ENCODE data around the gene NPC2.
A peak's percentile ranks its signal among the peaks of the same experiment; 100 is the strongest.

Gene NPC2

DNA sequence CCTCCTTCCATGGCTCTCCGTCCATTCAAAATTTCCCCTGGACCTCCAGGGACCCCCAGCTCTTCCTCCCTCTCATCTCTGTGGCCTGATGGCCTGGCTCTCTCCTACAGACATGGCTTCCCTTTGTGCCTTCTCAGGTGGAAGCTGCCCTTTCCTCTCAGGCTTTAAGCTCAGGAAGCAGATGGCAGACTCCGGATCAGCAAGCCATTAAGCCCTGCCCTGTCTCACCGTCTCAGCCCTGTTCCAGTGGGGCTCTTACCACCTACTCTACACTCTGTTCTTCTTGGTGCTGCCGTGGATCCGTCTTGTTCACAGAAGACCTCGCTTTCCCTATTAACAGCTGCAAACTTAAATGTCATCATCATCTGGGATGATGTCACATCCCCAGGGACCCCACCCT, 33.1 kb downstream of the NPC2 start:
- TF ChIP-seq, protein P1, sequence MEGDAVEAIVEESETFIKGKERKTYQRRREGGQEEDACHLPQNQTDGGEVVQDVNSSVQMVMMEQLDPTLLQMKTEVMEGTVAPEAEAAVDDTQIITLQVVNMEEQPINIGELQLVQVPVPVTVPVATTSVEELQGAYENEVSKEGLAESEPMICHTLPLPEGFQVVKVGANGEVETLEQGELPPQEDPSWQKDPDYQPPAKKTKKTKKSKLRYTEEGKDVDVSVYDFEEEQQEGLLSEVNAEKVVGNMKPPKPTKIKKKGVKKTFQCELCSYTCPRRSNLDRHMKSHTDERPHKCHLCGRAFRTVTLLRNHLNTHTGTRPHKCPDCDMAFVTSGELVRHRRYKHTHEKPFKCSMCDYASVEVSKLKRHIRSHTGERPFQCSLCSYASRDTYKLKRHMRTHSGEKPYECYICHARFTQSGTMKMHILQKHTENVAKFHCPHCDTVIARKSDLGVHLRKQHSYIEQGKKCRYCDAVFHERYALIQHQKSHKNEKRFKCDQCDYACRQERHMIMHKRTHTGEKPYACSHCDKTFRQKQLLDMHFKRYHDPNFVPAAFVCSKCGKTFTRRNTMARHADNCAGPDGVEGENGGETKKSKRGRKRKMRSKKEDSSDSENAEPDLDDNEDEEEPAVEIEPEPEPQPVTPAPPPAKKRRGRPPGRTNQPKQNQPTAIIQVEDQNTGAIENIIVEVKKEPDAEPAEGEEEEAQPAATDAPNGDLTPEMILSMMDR (IDR thresholded peaks at IDR 0.05): no peak

DNA sequence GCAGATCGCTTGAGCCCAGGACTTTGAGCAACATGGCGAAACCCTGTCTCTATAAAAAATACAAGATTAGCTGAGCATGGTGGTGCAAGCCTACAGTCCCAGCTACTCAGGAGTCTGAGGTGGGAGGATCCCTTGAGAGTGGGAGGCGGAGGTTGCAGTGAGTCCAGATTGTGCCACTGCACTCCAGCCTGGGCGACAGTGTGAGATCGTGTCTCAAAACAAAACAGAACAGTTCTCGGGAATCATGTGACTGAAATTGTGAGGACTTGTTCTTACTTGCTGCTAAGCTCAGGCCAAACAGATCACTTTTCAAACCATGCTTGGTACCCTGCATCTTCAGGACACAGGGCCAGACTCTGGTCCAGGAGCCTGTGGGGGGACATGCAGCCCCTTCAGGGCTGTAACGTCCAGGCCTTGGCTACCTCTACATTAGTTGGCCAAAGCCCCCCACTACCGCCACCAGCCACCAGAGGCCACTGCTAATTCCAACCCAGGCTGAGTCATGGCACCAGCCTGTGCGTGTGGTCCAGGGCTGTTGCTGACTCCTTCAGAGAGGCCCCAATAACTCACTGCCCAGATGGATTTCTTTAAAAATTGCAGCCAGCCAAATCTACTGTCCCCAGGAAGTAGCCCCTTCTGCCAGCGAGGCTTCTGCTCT, 33.7 kb downstream of the NPC2 start:
- TF ChIP-seq, protein P1 (IDR thresholded peaks at IDR 0.05): 0 out of 2 replicates have a peak, but pooled peaks have one; percentile 35

DNA sequence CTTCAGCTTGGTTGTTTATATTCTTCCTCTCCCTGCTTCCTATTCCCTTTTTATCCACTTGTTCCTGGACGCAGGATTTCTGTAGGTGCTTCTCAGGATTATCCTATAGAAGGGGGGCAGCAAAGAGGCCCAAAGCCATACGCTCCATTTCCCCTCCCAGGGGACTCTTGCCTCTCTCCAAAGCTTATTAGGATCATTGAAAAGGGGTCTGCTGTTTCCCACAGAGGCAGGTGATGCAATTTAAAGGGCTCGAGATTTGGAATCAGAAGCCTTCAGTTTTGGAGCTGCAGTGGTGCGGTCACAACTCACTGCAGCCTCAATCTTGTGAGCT, 35.6 kb downstream of the NPC2 start:
- TF ChIP-seq, protein P1 (IDR thresholded peaks at IDR 0.05): no peak

DNA sequence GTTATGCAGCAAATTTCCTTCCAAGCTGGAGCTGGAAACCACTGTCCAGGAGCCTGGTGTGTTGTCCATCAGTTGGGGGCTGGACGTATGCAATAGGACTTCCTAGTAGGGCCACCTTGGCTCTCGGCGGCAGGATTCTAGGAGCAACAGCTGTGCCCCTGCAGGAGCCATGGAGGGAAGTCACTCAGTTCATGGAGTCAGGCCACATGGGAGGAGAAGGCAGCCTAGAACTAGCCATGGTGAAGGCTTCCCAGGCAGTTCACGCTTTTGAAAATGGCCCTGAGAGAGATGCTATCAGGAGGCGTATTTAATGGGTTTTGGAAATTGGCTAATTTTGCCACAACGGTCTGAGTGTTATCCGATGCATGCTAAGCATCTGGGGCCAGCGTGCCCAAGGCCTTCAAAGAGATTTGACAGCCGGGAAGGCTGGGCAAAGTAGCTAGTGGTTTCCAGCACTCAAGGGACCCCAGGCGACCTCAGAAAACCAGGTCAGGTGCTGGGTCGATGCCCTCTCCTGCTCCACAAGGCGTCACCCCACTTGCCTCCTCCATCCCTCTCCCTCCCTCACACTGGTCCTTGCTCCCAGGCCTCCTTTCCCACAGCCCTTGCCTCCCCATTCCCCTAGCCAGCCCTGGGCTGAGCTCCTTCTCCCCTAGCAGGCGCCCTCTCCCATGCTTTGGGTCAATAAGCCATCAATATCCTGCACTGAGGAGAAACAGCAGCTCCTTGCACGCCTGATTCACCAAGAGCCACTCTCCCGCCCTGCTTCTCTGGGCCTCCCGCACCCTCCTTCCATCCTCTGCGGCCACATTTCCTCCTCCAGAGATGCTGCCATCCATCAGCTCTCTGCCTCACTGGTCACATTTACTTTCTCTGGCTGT, 36.2 kb downstream of the NPC2 start:
- TF ChIP-seq, protein P1 (IDR thresholded peaks at IDR 0.05): no peak

DNA sequence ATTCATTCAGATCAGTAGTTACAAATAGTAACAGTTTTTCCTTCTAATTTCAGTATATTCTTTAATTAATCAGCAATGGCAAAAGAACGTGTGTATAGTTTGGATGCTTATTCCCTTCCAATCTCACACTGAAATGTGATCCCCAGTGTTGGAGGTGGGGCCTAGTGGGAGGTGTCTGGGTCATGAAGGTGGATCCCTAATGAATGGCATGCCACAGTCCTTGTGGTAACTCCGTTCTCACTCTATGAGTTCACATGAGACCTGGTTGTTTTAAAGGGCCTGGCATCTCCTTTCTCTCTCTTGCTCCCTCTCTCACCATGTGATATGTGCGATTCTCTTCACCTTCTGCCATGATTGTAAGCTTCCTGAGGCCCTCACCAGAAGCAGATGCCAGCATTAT, 48.2 kb downstream of the NPC2 start:
- TF ChIP-seq, protein P1 (IDR thresholded peaks at IDR 0.05): no peak

DNA sequence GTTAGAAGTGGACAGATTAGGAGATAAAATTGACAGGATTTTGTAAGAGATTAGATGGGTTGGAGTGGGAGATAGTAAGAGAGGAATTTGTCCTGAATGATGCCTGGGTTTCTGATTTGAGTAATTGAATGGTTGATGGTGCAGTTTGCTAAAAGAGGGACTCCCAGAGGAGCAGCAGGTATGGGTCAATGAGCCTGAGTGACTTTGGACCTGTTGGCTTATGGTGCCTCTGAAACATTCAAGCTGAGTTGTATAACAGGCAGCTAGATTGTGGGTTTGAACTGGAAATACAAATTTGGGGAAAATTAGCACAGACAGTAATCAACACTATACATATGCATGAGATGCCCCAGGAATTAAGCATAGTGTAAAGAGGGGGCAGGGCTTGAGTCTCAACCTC, 50.3 kb downstream of the NPC2 start:
- TF ChIP-seq, protein P1 (IDR thresholded peaks at IDR 0.05): no peak

DNA sequence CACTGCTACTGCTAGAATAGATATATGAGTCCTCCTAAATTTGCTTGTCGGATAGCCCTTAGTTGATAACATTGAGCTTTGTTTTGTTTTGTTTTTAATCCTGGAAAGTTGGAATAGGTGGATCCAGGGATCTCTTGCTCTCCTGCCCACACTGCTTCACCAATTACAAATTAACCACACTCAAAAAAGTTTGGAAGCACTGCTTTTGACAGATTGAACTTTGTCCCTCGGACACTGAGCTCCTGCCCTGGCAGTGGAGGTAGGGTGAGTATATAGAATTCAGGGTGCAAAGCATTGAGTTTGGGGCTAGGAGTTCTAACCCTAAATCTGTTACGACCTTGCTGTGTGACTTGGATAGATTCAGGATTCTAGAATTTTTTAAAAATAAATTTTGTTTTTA, 52.0 kb downstream of the NPC2 start:
- TF ChIP-seq, protein P1 (IDR thresholded peaks at IDR 0.05): no peak

All from LNCAP (cell line).